GM19351 (cell line): ENCODE measurements around the gene PIGC.

Experiments used
- ATAC-seq: cut with Tn5 transposase; IDR thresholded peaks from one replicate; pipeline ENCODE4 v1.9.1; 2021; ENCODE audit warnings: mild to moderate bottlenecking, moderate library complexity; ENCODE audit not compliant: unreplicated experiment

PIGC gene

DNA sequence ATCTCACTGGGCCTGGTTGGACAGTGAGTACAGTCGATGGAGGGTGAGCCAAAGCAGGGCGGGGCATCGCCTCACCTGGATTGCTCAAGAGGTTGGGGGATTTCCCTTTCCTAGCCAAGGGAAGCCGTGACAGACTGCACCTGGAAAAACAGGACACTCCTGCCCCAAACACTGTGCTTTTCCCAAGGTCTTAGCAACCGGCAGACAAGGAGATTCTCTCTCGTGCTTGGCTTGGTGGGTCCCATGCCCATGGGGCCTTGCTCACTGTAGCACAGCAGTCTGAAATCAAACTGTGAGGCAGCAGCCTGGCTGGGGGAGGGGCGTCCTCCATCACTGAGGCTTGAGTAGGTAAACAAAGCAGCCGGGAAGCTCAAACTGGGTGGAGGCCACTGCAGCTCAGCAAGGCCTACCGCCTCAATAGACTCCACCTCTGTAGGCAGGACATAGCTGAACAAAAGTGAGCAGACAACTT, 12.1 kb downstream of the PIGC start:
- no peak for ATAC-seq

DNA sequence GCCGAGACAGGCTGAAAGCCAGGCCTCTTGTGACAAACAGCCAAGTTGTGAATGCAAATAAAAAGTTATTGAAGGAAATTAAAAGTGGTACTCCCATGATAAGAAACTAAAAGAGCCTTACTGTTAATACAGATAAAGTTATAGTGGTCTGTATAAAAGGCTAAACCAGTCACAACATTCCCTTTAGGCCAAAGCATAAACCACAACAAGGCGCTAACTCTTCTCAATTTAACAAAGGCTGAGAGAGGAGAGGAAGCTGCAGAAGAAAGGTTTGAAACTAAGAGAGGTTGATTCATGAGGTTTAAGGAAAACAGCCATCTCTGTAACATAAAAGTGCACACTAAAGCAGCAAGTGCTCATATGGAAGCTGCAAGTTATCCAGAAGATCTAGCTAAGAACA, 12.7 kb downstream of the PIGC start:
- ATAC-seq = no peak

DNA sequence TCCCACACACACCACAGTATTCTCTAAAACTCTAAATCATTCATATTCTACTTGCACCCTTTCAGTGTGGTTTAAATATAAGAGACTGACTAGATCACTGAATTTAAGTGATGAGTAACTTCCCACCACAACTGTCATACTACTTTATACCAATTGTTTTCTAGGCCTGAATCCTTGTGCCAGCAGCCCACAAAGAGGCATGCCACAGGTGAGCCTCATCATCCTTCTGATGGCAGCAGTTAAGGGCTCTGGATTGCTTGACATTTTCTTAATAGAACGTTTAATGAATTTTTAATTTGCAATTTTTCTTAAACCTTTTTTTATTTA, 13.8 kb downstream of the PIGC start:
- no peak for ATAC-seq

DNA sequence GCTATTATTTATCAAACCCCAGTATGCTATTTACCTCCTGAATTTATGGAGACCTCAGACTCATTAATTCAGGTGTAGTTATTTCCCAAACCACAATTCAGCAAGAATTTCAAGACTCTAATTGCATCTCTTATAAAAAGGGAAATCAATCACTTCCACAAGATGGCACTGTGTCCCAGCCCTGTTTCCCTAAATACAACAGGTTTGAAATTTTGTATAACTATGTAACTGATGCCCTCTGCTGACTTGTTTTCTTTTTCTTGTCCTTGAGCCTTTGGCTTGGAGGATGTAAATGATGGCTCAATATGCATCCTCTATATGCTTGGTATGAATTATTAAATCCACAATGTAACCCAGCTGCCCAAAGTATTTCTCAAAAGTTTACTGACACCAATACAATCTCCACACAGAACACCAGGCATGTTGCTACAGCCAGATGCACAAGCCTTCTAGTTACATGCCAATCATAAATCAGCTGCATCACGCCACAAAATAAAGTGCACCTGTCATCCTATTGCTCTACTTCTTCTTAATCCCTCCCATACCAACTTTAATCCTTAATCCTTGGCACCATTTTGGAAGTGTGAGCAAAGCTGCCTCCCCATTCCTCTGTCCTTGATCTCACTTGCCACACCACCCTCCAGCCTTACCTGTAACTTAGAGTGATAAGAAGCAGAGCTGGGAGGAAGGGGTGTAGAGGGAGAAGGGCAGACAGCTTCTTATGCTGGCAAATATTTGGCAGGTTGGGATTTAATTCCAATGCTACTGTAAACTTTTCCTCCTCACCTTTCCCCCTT, 14.3 kb downstream of the PIGC start:
- no peak for ATAC-seq

DNA sequence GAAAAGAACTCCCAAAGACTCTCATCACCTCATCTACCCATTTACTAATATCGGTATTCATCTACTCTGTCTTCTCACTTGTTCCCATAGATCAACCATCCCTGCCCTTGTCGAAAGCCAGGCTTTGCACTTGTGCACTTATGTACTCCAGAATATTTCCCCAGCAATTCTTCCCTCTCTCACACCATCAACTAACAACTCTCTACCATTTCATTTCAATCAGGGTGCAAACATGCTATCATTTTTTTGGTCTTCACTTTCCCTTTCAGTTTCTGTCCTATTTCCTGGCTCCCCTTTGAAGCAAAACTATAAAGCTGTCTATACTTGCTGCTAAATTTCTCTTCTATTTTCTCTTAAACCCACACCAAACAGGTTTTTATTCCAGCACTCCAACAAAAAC, 16.7 kb downstream of the PIGC start:
- no peak for ATAC-seq

DNA sequence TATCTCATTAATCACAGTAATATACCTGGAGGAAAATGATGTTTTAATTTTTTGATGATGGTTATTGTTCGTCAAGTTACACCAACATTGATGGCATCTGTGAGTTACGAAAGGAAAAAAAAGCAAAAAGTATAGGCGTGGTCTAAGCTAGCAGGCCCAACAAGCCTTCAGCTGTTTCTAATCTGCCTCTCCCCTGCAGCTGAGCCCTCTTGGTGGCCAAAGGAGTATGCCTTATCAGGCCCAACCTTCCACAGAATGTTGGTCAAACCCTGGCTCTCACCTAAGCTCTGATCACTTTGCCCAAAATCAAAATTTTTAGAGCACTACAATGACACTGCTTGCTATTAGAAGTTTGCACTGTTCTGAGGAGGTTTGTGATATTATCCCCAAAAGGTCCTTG, 18.5 kb downstream of the PIGC start:
- no peak for ATAC-seq

DNA sequence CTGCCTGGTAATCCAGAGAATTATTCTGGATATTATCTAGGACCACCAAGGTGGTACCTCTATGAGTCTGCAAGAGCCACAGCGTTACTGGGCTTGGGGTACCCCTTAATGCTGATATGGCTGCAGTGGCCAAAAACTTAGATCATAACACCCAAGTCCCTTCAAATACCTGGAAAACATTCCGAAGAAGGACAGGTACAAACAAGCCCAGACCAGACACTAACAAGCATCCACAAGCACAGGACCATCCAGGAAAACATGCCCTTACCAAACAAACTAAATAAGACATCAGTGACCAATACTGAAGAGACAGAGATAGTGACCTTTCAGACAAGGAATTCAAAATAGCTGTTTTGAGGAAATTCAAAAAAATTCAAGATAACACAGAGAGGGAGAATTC, 20.5 kb downstream of the PIGC start:
- no peak for ATAC-seq

DNA sequence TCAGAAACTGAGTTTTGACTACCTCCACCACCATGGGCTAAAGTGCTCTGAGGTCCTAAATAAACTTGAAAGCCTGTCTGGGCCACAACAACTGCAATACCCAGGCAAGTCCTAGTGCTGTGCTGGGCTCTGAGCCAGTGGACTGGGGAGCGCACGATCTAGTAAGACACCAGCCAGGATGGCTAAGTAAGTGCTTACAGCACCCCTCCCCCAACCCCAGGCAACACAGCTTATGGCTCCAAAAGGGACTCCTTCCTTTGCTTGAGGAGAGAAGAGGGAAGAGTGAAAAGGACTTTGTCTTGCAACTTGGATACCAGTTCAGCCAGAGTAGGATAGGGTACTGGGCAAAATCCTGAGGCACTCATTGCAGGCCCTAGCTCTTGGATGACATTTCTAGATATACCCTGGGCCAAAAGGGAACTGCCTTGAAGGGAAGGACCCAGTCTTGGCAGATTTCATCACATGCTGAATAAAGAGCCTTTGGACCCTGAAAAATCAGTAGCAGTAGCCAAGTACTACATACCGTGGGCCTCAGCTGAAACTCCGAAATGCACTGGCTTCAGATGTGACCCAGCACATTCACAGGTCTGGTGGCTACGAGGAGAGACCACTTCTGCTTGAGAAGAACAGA, 21.8 kb downstream of the PIGC start:
- no peak for ATAC-seq

DNA sequence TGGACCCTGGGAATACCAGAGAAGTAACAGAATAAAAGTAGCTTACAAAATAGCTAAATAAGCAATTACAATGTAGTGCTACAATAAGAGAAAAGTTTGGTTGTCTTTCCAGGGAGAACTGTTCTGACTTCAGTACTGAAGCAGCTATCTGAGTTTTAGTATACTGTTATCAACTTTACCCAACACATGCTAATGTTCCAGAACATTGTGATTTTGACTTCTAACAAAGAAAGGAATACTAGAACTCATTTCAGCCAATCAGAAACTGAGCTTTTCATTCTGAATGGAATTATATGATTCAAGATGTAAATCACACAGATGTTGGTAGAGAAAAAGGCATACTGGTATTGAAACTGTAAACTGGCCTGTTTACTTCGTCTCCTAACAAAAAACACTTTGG, 23.5 kb downstream of the PIGC start, which contains the start of gene C1orf105:
C1orf105 (plus strand) TSS at position 301 of the 400 bp plus-strand sequence. CDS start 201 bp downstream, outside the sequence.
- no peak for ATAC-seq

DNA sequence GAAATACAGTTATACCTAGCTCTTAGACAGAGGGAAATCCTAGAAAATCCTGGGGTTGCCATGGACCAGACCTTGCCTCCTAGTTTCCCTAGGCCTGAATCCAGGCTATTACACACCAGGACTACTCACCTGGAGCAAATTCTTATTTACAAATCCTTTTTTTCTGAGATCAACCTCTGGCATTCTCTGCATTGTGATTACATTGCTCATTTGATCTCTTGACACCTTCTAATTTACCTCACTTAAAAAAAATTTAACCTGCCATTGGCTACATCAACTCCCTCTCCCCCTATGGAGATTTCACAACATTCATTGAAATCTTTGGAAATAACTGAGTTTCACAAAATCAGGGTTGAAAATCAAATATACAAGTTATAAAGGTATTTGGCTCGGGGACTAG, 26.3 kb downstream of the PIGC start:
- ATAC-seq = no peak

DNA sequence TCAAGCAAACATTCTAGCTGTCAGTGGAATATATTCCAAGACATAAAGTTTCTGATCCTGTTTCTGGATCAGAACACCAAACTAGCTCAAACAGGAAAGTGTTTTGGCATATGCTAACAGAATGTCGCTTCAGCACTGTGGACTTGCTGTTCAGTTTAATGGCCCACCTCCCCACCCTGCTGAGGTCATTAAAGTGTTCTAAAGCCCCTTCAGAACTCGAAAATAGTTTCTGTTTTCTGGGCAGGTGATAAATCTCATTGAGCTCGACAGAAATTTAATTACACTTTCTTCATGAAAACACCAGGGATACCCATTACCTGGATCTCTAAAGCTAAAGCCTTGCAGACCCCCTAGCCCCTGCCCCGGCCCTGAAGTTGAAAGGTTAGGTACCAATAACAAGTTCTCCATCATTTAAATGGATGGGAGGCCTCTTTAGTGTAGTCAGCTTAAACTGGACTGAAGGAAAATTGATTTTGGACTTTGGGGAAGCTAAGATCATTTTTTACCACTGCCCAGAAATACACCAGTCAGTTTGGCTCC, 27.3 kb downstream of the PIGC start:
- no peak for ATAC-seq

DNA sequence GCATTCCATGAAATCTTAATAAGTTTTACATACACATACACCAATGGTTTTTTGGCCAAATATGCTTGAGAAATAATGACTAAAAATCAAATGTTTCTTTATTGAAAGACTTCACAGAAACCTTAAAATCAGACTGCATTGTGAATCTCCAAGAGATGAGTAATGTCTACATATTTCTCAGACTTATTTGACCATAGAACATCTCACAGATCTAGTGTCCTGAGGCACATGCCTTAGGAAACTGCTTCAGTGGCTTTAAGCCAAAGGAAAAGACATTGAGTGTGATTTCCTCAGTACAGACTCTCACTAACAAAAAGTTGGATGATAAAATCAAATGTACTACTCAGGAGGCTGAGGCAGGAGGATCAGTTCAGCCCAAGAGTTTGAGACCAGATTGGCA, 29.5 kb downstream of the PIGC start:
- no peak for ATAC-seq

DNA sequence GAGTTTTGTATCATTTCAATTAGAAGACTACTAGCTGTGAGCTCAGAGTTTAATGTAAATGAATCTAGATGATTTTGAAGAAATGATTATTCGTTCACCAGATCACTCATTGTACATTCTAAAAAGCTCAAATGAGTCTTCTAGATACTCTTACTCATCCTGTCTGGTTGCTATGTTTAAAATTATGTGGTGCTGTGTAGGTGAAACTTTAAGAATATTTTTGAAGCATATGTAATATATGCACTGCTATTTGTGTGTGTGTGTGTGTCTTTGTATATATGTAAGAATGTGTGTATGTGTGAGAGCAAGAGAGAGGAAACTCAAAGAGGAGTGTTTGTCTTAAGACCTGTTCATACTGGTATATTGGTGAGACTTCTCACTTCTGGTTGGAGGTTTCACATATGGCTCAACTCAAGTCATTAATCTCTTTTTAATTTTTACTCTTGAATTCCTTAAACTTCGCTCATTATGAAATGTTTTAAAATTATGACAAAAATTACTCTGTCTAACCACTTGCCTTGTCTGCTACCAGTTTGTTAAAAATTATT, 32.0 kb downstream of the PIGC start:
- no peak for ATAC-seq

DNA sequence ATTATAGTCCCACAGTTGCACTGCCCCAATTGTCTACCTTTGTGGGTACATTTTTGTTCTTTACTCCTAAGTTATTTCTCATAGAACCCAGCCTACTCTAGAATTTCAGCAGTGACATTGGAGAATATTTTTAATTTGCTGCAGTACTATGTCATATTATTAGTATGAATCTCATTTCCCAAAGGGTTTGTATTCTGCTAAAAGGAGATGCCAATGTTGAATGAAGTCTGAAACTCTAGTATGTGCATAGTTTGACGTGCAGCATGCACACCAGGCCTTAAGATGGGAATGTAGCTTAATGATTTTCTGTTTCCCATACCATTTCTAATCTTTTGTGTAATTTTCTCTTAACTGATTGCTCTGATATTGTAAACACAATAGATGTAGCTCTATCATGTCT, 33.8 kb downstream of the PIGC start:
- no peak for ATAC-seq

DNA sequence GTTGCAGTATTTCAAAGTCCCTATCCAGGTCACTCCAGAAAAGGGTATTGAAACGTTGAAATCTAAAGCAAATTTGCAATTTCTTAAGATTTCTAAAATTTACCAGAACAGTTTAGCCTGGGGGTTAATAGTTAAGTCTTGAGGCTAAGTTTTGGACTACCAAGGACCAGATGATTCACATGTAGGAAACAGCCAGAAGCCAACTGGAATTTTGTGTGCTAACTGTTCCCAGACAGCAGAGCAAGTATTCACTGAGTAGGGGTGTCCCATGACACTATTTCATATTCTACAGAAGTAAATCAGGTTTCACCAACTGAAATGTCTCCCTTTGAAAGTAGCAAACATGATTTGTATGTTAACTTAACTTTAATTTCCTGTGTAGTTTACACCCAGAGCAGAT, 34.9 kb downstream of the PIGC start:
- no peak for ATAC-seq

DNA sequence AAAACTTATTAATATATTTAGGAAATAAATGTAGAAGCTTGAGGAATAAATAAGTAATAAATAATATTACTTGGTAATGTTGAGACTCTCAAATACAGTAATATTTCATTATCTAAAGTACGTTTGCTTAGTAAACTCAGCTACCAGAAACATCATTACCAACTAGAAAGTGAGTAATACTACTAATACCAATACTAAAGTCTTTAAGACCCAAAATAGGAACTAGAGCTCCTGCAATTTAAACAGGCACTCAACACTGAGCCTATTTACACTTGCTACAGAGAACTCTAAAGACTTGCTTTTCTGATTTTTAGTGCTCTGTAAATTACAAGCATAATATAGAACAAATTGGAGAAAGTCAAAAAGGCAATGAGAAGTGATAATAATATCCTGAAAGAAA, 36.9 kb downstream of the PIGC start:
- no peak for ATAC-seq

DNA sequence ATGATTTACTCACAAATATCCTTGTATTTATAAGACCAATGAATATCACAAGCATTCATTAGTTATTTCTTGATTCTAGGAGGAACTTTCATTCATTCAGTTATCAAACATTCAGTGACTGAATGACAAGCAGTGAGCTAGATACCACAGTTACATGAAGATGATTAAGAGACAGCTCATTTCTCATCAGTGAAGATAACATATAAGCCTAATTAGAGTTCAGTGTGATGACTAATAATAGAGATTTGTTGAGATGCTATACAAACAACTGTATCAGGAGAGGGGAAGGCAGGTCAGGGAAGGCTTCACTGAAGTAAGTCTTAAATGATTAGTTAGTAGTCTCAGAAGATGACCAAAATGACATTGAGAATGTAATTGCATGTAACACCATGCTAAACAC, 38.0 kb downstream of the PIGC start:
- no peak for ATAC-seq

DNA sequence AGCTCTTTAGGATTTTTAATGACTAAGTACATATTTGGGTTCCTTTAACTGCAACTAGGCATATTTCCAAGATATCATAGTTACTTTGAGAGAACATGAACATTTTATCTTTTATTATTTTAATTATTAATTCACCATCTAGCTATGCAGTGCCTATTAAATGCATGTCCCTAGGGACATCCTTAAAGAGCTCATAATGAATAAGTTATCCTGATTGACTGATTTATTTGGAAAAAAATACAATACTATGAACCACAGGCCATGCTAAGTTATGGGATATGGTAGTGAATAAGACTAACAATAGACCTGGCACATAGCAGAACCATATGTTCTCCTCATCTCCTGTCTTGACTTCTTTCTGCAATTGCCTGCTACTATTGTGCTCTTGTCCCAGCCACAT, 39.7 kb downstream of the PIGC start:
- ATAC-seq = no peak

DNA sequence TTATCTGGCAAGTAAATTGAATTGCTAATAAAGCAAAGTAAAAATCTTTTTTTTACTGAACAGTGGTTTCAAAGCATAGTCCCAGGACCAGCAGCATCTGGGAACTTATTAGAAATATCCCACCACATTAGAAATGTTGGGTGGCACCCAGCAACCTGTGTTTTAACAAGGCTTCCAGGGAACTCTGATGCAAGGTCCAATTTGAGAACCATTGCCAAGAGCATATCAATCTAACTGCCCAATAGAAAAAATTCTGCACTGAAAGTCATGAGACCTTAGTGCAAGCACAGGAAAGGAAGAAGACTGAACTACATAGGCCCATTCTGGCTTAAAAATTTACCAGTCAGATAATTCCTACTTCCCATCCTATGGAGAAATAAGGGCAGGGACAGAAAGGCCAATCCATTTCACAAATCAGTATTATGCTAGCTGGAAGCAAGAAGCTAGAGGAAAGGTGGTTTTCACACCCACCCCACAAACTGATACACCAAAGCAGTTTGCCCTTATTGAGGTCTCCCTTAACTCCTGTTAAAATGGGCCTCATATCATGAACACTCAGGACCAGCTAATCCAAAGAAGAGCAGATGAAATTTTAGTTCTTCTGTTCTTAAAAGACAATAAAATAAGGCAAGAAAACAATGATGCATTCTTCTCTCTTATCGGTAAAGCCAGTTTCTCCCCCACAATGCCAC, 40.8 kb downstream of the PIGC start:
- ATAC-seq = no peak

DNA sequence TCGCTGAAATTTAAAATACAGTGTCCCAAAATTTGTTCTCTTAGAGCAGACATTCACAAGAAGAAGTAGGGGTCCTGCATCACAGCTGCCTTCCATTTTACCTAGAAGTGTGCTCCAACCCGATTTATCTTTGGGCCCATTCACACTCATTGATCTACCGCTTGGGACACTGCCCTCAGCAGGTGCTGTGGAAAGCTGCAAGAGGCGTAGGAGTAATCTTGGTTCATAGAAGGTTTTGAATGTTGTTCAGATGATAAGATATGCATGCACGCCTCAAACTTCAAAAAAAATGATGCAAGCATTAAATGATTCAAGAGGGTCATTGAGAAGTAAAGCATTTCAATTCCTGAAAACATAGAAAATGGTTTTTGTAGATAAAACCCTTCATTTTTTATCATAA, 42.0 kb downstream of the PIGC start:
- no peak for ATAC-seq

DNA sequence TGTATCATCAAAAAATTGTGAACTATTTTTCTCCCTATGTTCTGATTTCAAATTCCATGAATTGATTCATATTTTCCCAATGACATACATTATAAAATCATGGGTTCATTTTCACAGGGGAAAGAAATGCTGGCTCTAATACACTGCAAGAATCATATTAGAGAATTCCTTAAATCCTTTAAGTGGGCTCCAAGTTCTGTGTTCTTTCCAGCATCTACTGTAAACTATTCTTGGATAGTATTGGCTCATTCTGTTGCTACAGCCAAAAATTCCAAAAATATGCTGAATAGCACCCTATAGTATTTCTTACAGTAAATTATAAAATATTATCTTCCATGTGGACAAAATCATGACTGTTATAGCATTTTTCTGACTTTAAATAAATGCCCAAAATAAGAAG, 42.4 kb downstream of the PIGC start:
- no peak for ATAC-seq

DNA sequence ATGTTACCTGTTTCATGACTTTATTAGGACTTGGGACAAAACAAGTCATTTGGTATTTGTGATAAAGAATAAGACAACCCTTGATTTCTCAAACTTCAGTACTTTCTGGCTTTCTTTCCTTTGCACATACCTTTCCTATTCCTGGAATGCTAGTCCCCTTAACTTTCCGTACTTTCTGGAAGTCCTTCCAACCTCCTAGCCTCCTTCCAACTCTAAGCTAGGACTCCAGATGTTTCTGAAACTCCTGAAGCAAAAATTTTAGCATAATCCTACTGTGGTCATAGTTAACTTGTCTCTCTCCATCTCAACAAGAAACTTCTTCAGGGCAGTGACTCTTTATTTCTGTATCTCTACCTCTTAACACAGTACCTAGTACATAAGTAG, 43.2 kb downstream of the PIGC start:
- ATAC-seq = no peak
